Activated naive CD4-positive, alpha-beta T cell treated with Interleukin-2 at 50 U/mL for 16 hours (primary cell): ENCODE results near the gene PPP6R2.

ENCODE experiments used
- DNase-seq: peaks from one replicate; pipeline ENCODE4 v3.0.0-alpha.2; 2020

Gene PPP6R2

GRCh38 chr22:50342651-50343540, at the start of gene PPP6R2:
Gene PPP6R2 (plus strand): TSS chr22:50343327. CDS start chr22:50393909, 50,582 bp downstream.
- DNase-seq: peak; percentile 90

GRCh38 chr22:50293441-50294318, 49.4 kb upstream of the PPP6R2 start:
- DNase-seq: no peak

- no peak for DNase-seq
Observed at GRCh38 chr22:50294319-50294656, 48.8 kb upstream of the PPP6R2 start.

DNA sequence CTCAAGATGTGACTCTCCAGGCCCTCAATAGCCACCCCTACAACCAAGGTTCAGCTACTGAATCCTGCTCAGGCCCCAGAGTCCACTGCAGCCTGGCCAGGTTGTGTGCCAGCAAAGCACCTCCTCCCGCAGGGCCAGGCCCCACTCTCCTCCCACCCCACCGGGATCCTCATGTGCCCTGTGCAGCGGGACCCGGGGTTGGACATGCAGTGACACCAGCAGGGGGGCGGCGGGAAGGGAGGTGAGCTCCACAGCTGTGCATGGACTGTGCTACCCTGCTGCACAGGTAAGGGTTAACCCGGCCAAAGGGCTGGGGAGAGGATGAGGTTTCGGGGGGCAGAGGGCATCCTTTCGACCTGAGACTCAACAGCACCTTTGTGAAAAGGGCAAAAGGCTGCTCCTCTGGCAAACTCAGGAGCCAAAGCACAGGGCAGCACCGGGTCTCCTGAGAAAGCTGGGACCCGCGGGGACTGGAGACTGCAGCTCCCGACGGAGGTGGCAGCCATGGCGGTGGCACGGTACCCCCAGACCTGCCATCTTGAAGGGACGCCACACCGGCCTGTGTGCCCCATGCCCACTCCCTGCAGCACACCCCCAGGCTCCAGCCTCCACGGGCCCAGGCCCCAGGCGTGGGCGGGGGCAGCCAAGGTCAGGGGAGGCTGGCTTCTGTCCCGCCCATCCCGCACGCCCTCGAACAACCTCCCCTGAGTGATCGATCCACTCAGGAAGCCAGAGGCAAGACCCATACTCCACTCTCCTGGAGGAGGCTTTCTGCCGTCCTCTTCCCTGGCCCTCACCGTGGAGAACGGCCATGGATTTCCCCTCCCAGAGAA, 46.3 kb upstream of the PPP6R2 start:
- DNase-seq: no peak

GRCh38 chr22:50297510-50298265, 45.4 kb upstream of the PPP6R2 start:
- DNase-seq: no peak

- no peak for DNase-seq
Observed at GRCh38 chr22:50298266-50298637, 44.9 kb upstream of the PPP6R2 start.

DNA sequence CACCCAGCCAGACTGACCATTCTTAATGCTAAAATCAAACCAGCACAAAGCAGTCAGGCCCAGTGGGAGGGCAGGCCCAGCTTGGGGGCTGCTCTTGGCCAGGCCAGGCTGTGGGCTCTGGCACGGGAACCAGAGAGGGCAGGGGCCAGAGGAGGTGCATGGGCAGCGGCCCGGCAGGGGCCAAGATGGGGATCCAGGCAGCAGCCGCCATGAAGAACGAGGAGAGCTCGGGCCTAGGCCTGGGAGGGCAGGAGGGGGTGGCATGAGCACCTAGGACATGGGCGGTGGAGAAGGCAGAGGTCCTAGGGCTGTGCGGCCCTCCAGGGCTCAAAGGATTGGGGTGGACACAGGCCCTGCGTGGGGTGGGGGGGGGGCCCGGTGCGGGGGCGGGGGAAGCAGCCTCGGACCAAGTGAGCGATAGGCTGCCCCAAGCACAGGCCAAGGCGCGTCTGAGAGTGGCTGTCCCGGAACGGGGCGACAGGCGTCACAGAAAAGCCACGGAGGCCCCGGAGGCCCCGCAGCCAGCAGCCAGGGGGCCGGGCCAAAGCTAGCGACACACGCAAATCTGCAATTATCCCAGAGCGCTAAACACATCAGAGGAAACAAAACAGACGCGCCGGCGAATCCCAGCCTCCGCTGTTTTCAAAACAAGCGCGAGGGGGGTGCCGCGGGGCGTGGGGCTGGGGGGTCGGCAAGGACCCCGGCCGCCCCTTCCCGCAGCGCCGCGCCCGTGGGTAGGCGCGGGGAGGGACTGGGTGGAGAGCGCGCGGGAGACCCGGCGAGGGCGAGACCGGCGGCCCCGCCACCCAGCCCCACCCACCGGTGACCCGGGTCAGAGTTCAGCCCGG, 44.0 kb upstream of the PPP6R2 start:
- no peak for DNase-seq

GRCh38 chr22:50299785-50300619, 43.1 kb upstream of the PPP6R2 start:
- DNase-seq: no peak

DNA sequence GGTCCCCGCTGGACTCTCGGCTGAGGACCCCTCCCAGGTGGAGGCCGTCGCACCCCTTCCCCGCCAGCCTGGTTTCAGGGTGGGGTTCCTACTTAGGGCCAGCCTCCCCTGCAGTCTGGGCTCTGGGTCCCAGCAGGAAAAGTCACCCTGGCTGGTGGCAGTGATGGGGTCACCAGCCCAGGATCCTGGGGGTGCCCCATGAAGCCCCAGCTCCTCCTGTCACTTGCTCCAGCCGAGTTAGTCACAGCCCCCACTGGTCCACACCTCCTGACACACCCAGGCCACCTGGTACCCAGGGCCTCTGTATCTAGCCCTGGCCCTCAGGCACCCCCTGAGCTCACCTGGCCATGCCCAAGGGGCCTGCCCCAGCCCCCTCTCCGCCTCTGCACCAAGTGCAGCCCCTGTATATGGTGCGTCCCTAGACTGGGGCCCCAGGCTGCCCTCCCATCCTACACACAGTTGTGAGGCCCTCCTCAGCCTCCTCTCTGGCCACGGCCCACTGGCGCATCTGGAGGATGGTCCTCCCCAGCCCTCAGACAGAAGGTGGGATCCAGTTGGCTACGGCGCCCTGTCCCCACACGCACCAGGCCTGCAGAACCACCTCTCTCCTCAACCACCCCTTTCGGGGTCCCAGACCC, 42.4 kb upstream of the PPP6R2 start:
- no peak for DNase-seq

GRCh38 chr22:50301581-50301991, 41.5 kb upstream of the PPP6R2 start:
- no peak for DNase-seq

- no peak for DNase-seq
Observed at GRCh38 chr22:50302041-50302541, 41.0 kb upstream of the PPP6R2 start.

- DNase-seq: no peak
Observed at GRCh38 chr22:50302564-50302963, 40.6 kb upstream of the PPP6R2 start.

DNA sequence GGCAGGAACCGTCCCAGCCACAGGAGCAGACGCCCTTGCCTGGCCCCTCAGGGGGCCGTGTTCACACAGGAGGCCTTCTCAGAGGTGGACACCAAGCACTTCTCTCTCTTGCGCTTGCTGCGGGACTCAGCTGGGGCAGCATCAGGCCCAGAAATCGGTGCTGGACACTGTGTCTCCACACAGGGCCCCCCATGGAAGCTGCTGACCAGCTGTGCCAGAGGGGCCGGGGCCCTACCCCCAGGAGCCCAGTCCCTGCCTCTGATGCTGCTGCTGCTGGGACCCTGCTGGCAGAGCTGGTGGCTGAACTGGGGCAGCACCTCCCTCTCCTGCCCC, 39.6 kb upstream of the PPP6R2 start:
- DNase-seq: no peak

GRCh38 chr22:50303848-50304527, 39.1 kb upstream of the PPP6R2 start:
- DNase-seq: no peak

GRCh38 chr22:50304528-50305392, 38.4 kb upstream of the PPP6R2 start:
- DNase-seq: no peak

- DNase-seq: no peak
Observed at GRCh38 chr22:50305393-50305922, 37.7 kb upstream of the PPP6R2 start.

GRCh38 chr22:50305923-50306566, 37.1 kb upstream of the PPP6R2 start:
- no peak for DNase-seq
